GM18861 (cell line): ENCODE results near the gene YPEL1.
"Not testable (repeated sequence)": the region's sequence is repeated elsewhere in the genome, so short reads cannot be mapped to it uniquely, and the experiment has no call there.

ENCODE experiments used
- ATAC-seq: cut with Tn5 transposase; IDR thresholded peaks from one replicate; pipeline ENCODE4 v1.9.1; 2021; ENCODE audit not compliant: unreplicated experiment

Gene YPEL1

GRCh38 chr22:21700822-21701221, 34.8 kb downstream of the YPEL1 start:
- ATAC-seq, result no peak

GRCh38 chr22:21699643-21700042, 36.0 kb downstream of the YPEL1 start:
- ATAC-seq, result no peak

GRCh38 chr22:21698430-21699329, 36.9 kb downstream of the YPEL1 start:
- no peak for ATAC-seq

- no peak for ATAC-seq
Observed at GRCh38 chr22:21697880-21698279, 37.7 kb downstream of the YPEL1 start.

- ATAC-seq, result no peak
Observed at GRCh38 chr22:21697021-21697771, 38.4 kb downstream of the YPEL1 start.

GRCh38 chr22:21696115-21696514, 39.5 kb downstream of the YPEL1 start:
- ATAC-seq, result no peak

GRCh38 chr22:21695430-21696085, 40.0 kb downstream of the YPEL1 start:
- no peak for ATAC-seq

GRCh38 chr22:21694795-21695429, 40.7 kb downstream of the YPEL1 start:
- ATAC-seq, result no peak

GRCh38 chr22:21694394-21694793, 41.2 kb downstream of the YPEL1 start:
- no peak for ATAC-seq

GRCh38 chr22:21693999-21694341, 41.6 kb downstream of the YPEL1 start:
- ATAC-seq, result no peak

- ATAC-seq, result no peak
Observed at GRCh38 chr22:21693333-21693998, 42.1 kb downstream of the YPEL1 start.

- not testable (repeated sequence) for ATAC-seq
Observed at GRCh38 chr22:21692856-21693255, 42.7 kb downstream of the YPEL1 start.

GRCh38 chr22:21691816-21692215, 43.8 kb downstream of the YPEL1 start:
- ATAC-seq, result no peak

- no peak for ATAC-seq
Observed at GRCh38 chr22:21690401-21690801, 45.2 kb downstream of the YPEL1 start.

GRCh38 chr22:21688706-21689381, 46.8 kb downstream of the YPEL1 start:
- no peak for ATAC-seq

- ATAC-seq, result no peak
Observed at GRCh38 chr22:21688341-21688705, 47.3 kb downstream of the YPEL1 start.

GRCh38 chr22:21687685-21688259, 47.8 kb downstream of the YPEL1 start:
- ATAC-seq, result no peak

GRCh38 chr22:21686634-21687393, 48.8 kb downstream of the YPEL1 start:
- no peak for ATAC-seq

GRCh38 chr22:21686193-21686608, 49.4 kb downstream of the YPEL1 start:
- no peak for ATAC-seq
